ENCODE data around the gene ZNF835.
"Not testable (repeated sequence)": the region's sequence is repeated elsewhere in the genome, so short reads cannot be mapped to it uniquely, and the experiment has no call there.

The ZNF835 gene

GRCh38 chr19:56678205-56678604, 6.6 kb upstream of the ZNF835 start:
- no peak for ATAC-seq
- TF ChIP-seq OSR1 (CRISPR knock-in tag; IDR thresholded peaks at IDR 0.05) (no peak), ZFP3 (CRISPR knock-in tag; IDR thresholded peaks at IDR 0.05) (no peak), PPARA (CRISPR knock-in tag; IDR thresholded peaks at IDR 0.05; ENCODE audit: borderline replicate concordance) (no peak), ZFP30 (CRISPR knock-in tag; IDR thresholded peaks at IDR 0.05) (no peak), GLIS3 (CRISPR knock-in tag; IDR thresholded peaks at IDR 0.05) (no peak)

GRCh38 chr19:56672610-56673009, 1.1 kb upstream of the ZNF835 start:
- ATAC-seq: not testable (repeated sequence)

GRCh38 chr19:56670961-56671612, 470 bp downstream of the ZNF835 start:
- ATAC-seq: no peak
- TF ChIP-seq TSHZ2 (CRISPR knock-in tag; IDR thresholded peaks at IDR 0.05) (no peak), SNAI2 (CRISPR knock-in tag; IDR thresholded peaks at IDR 0.05) (no peak), CREB5 (CRISPR knock-in tag; IDR thresholded peaks at IDR 0.05; ENCODE audit: low read depth) (no peak), ARNTL (CRISPR knock-in tag; IDR thresholded peaks at IDR 0.05; ENCODE audit: borderline replicate concordance, low read depth) (no peak), POU6F1 (CRISPR knock-in tag; IDR thresholded peaks at IDR 0.05; ENCODE audit: borderline replicate concordance, low read depth) (no peak), TCF4 (CRISPR knock-in tag; IDR thresholded peaks at IDR 0.05; ENCODE audit: borderline replicate concordance) (no peak), PATZ1 (CRISPR knock-in tag; IDR thresholded peaks at IDR 0.05; ENCODE audit: borderline replicate concordance) (no peak), OSR1 (CRISPR knock-in tag; IDR thresholded peaks at IDR 0.05) (no peak), PPARA (CRISPR knock-in tag; IDR thresholded peaks at IDR 0.05; ENCODE audit: borderline replicate concordance) (no peak), ZFP30 (CRISPR knock-in tag; IDR thresholded peaks at IDR 0.05) (no peak)

- no peak for ATAC-seq
- TF ChIP-seq PATZ1 (CRISPR knock-in tag; IDR thresholded peaks at IDR 0.05; ENCODE audit: borderline replicate concordance) (no peak), TSHZ2 (CRISPR knock-in tag; IDR thresholded peaks at IDR 0.05) (no peak), ZFP3 (CRISPR knock-in tag; IDR thresholded peaks at IDR 0.05) (no peak), PPARA (CRISPR knock-in tag; IDR thresholded peaks at IDR 0.05; ENCODE audit: borderline replicate concordance) (no peak), ZFP30 (CRISPR knock-in tag; IDR thresholded peaks at IDR 0.05) (no peak), CSDC2 (CRISPR knock-in tag; IDR thresholded peaks at IDR 0.05) (no peak), RARB (CRISPR knock-in tag; IDR thresholded peaks at IDR 0.05) (no peak), ZNF8 (CRISPR knock-in tag; IDR thresholded peaks at IDR 0.05) (no peak), TCF4 (CRISPR knock-in tag; IDR thresholded peaks at IDR 0.05; ENCODE audit: borderline replicate concordance) (no peak), ZNF565 (CRISPR knock-in tag; conservative IDR thresholded peaks at IDR 0.05; ENCODE audit: low read depth) (no peak), POU6F1 (CRISPR knock-in tag; IDR thresholded peaks at IDR 0.05; ENCODE audit: borderline replicate concordance, low read depth) (no peak), ISL1 (CRISPR knock-in tag; IDR thresholded peaks at IDR 0.05) (no peak), ESRRG (CRISPR knock-in tag; IDR thresholded peaks at IDR 0.05) (no peak)
Observed at GRCh38 chr19:56670401-56670960, 1.1 kb downstream of the ZNF835 start.

Data from SK-N-SH treated with all-trans-retinoic acid at 6 μM for 48 hours (cell line).